ENCODE results near the gene PFKFB4.

- no peak for TF ChIP-seq ZNF274 (IDR thresholded peaks at IDR 0.05; ENCODE audit: low read depth, low read length)
- TF ChIP-seq YY1 (IDR thresholded peaks at IDR 0.05; ENCODE audit: insufficient read depth, insufficient read length): no peak
Observed at GRCh38 chr3:48581621-48582481, 25.2 kb upstream of the PFKFB4 start.

Data from NT2/D1 (cell line).